SU-DHL-6 (cell line): ENCODE measurements around the gene B4GAT1.

ENCODE experiments used
- H2AFZ ChIP-seq: fragments of 200-600 bp; sonication (generic); 2 replicates; pipeline ENCODE4 v1.6.1; 2014; ENCODE audit warnings: low read depth, mild to moderate bottlenecking, moderate library complexity, mixed read lengths, antibody characterized with exemption, low read length; ENCODE audit not compliant: severe bottlenecking
- H3F3A ChIP-seq: fragments of 200-600 bp; shearing (Covaris generic); 2 replicates; pipeline ENCODE4 v1.6.0; 2016; ENCODE audit warnings: antibody characterized with exemption, mild to moderate bottlenecking; ENCODE audit not compliant: insufficient read depth
- H3K27ac ChIP-seq: fragments of 200-600 bp; sonication (generic); 2 replicates; pipeline ENCODE4 v1.5.1; 2016; ENCODE audit warnings: low read depth, mild to moderate bottlenecking, low read length, moderate library complexity, mixed read lengths
- H3K27me3 ChIP-seq: fragments of 200-600 bp; sonication (generic), shearing (Covaris generic); 2 replicates; pipeline ENCODE4 v1.6.0; 2014; ENCODE audit warnings: mild to moderate bottlenecking, low read length
- H3K36me3 ChIP-seq: fragments of 200-600 bp; sonication (generic); 2 replicates; pipeline ENCODE4 v1.6.1; 2014; ENCODE audit warnings: mild to moderate bottlenecking, low read length, mixed read lengths
- H3K4me2 ChIP-seq: fragments of 300-600, 200-600 bp; shearing (Covaris generic), sonication (generic); 2 replicates; pipeline ENCODE4 v1.6.0; 2014; ENCODE audit warnings: low read length, low read depth, mild to moderate bottlenecking; ENCODE audit not compliant: poor library complexity, severe bottlenecking
- H3K4me3 ChIP-seq: fragments of 200-600 bp; sonication (generic); 2 replicates; pipeline ENCODE4 v1.5.1; 2014; ENCODE audit warnings: antibody characterized with exemption, low read length, mild to moderate bottlenecking, mixed read lengths; ENCODE audit not compliant: insufficient read depth, poor library complexity, severe bottlenecking
- H3K79me2 ChIP-seq: fragments of 200-600 bp; sonication (generic); 2 replicates; pipeline ENCODE4 v1.6.1; 2014; ENCODE audit warnings: mild to moderate bottlenecking, low read length, moderate library complexity; ENCODE audit not compliant: insufficient read depth
- H3K9ac ChIP-seq: fragments of 200-600 bp; sonication (generic); 2 replicates; pipeline ENCODE4 v1.7.0; 2014; ENCODE audit warnings: mild to moderate bottlenecking, low read length
- H3K9me2 ChIP-seq: fragments of 200-600 bp; sonication (generic); replicated peaks from 2 replicates; pipeline ENCODE4 v1.6.1; 2014; ENCODE audit warnings: low read length; ENCODE audit not compliant: insufficient read depth
- H3K9me3 ChIP-seq: fragments of 200-600 bp; sonication (generic); 2 replicates; pipeline ENCODE4 v1.6.1; 2014; ENCODE audit warnings: low read length, mixed read lengths; ENCODE audit not compliant: insufficient read depth
- H4K20me1 ChIP-seq: fragments of 200-600 bp; sonication (generic); 2 replicates; pipeline ENCODE4 v1.6.1; 2014; ENCODE audit warnings: low read depth, mild to moderate bottlenecking, antibody characterized with exemption, low read length, moderate library complexity, mixed read lengths
- EZH2phosphoT487 ChIP-seq: fragments of 200-600 bp; sonication (generic), shearing (Covaris generic); conservative IDR thresholded peaks from 2 replicates; pipeline ENCODE4 v1.6.1; 2018; ENCODE audit warnings: mild to moderate bottlenecking, antibody characterized with exemption, low read length, moderate library complexity, mixed read lengths
- TF ChIP-seq, protein P1 (sequence below): fragments of 200-600 bp; sonication (generic); IDR thresholded peaks from one replicate; pipeline ENCODE4 v1.5.1; 2017; ENCODE audit warnings: antibody characterized with exemption, mild to moderate bottlenecking, low read length, moderate library complexity; ENCODE audit not compliant: insufficient read depth, poor library complexity, severe bottlenecking

B4GAT1 gene

DNA sequence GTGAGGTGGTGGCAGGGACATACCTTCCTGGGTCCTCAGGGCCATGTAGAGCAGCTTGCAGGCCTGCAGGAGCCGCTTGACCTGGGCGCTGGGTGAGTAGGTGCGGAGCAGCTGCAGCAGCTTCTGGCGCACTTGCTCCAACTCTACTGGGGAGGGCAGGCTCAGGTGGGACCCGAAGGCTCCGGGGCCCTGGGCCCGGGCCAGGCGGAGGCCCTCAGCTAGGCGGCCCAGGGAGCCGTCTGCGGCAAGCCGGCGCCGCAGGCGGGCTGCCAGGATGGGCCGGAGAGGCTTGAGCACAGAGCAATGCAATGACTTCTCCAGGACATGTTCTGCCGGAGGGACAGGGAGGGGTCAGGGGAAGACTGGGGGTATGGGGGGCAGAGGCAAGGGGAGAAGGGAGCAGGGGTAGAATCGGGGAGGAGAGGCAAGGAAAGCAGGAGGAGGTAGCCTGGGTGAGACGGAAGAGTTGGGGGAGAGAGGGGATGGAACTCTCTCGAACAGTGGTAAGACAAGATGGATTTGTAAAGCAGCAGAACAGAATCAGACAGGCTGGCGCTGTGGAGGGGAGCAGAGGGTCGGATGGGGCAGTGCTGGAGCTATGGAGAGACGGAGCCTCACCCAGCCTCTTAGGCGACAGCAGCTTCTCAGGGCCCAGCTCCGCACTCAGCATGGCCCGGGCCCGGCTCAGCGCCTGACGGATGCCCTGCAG, 13.4 kb downstream of the B4GAT1 start:
- Histone ChIP-seq H4K20me1 (no peaks in the 10 kb centered on the region), H3K27me3 (no peaks in the 10 kb centered on the region), H3K9ac (no peak overlapping the region), H3K4me3 (no peak overlapping the region), H3K79me2 (no peaks in the 10 kb centered on the region), H3F3A (no peaks in the 10 kb centered on the region), H3K27ac (no peak overlapping the region), H3K4me2 (no peak overlapping the region), H3K9me2 (no peaks in the 10 kb centered on the region), H3K36me3 (no peaks in the 10 kb centered on the region), H2AFZ (no peak overlapping the region), H3K9me3 (no peaks in the 10 kb centered on the region)
- no peak for TF ChIP-seq EZH2phosphoT487
- TF ChIP-seq, protein P1, sequence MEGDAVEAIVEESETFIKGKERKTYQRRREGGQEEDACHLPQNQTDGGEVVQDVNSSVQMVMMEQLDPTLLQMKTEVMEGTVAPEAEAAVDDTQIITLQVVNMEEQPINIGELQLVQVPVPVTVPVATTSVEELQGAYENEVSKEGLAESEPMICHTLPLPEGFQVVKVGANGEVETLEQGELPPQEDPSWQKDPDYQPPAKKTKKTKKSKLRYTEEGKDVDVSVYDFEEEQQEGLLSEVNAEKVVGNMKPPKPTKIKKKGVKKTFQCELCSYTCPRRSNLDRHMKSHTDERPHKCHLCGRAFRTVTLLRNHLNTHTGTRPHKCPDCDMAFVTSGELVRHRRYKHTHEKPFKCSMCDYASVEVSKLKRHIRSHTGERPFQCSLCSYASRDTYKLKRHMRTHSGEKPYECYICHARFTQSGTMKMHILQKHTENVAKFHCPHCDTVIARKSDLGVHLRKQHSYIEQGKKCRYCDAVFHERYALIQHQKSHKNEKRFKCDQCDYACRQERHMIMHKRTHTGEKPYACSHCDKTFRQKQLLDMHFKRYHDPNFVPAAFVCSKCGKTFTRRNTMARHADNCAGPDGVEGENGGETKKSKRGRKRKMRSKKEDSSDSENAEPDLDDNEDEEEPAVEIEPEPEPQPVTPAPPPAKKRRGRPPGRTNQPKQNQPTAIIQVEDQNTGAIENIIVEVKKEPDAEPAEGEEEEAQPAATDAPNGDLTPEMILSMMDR = no peak

DNA sequence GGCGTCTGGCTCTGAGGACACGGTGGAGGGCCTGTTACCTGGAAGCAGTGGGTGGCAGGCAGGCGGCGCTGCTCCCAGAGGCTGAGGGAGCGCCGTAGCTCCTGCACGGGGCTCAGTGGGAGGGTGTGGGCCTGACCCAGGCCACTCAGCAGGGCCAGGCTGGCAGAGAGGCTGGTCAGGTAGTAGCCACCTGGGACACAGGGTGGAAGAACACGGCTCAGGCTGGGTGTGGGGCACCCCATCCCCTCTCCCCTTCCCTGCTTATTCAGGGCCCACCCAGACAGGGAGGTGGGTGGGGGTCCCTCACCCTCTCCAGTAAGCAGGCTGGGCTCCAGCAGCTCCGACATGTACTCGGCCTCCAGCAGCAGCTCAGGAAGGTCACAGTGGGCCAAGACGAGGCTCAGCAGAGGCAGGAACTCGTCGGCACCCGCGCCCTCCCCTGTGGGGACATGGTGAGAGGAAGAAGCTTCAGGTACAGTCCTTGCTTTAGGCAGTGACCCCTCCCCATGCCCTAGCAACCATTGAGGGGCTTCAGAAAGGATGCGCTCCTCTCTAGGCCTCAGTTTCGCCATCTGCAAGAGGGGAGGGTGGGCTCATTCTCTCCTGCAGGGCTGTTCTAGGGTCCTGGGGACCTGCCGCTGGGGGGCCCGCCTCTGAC, 14.1 kb downstream of the B4GAT1 start:
- no peak overlapping the region for H3K4me2 ChIP-seq
- no peaks in the 10 kb centered on the region for H3K36me3 ChIP-seq
- no peak overlapping the region for H3K27ac ChIP-seq
- TF ChIP-seq, protein P1 = no peak
- TF ChIP-seq EZH2phosphoT487 = no peak
- no peaks in the 10 kb centered on the region for H3K27me3 ChIP-seq
- no peak overlapping the region for H3K4me3 ChIP-seq
- no peaks in the 10 kb centered on the region for H3K9me3 ChIP-seq
- H3K79me2 ChIP-seq = no peaks in the 10 kb centered on the region
- H2AFZ ChIP-seq = no peak overlapping the region
- no peak overlapping the region for H3K9ac ChIP-seq
- no peaks in the 10 kb centered on the region for H3K9me2 ChIP-seq
- H3F3A ChIP-seq = no peaks in the 10 kb centered on the region
- H4K20me1 ChIP-seq = no peaks in the 10 kb centered on the region

DNA sequence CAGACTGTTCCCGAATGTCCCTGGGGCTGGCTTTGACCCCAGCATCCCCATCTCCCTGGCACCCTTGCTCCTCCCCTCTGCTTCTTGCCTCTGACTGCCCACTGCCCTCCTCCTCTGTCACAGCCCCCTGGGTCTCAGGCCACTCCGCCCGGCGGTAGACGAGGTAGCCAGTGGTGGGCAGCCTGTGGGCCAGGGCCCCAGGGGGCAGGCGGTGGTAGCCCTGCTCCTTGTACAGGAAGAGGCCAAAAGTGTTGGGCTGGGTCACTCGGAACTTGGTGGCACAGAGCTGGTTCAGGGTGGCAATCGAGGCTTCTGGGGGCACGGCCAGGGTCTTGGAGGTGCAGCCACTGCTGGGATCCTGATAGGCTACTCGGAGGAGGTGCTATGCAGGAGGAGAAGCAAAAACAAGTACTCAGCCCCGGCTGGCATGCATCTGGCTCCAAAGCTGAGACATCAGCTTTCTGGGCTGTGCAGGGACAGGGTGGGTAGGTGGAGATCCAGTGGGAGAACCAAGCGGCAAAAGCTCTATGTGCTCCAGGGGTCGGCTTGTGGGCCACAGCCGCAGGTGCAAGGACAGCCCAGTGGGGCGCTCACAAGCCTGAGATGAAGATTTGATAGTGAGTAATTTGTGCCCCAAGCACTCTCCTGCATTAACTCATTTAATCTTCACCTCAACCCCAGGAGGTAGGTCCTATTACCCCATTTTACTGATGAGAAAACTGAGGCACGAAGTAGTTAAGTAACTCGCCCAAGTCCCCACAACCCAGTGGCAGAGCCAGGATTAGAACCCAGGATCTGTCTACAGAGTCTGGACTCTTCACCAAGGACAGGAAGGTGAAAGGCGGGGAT, 14.8 kb downstream of the B4GAT1 start:
- TF ChIP-seq, protein P1 = no peak
- no peak for TF ChIP-seq EZH2phosphoT487
- Histone ChIP-seq H3K27me3 (no peaks in the 10 kb centered on the region), H2AFZ (no peak overlapping the region), H3K9ac (no peak overlapping the region), H3K4me3 (no peak overlapping the region), H3F3A (no peaks in the 10 kb centered on the region), H3K79me2 (no peaks in the 10 kb centered on the region), H3K27ac (no peak overlapping the region), H3K36me3 (no peaks in the 10 kb centered on the region), H3K4me2 (no peak overlapping the region), H3K9me3 (no peaks in the 10 kb centered on the region), H3K9me2 (no peaks in the 10 kb centered on the region), H4K20me1 (no peaks in the 10 kb centered on the region)
